Omental fat pad (tissue), 4 donors: ENCODE measurements around the gene TARS2. TPM values are rescaled to one million over a fixed set of nuclear protein-coding genes. Genes with fewer than 3 reads are reported as not detected.

Source experiments
- ATAC-seq: fragments of 150-250 bp; one replicate; pipeline ENCODE4 v1.9.1; 2016; ENCODE audit warnings: mild to moderate bottlenecking, moderate library complexity; ENCODE audit not compliant: low FRiP score
- DNase-seq: peaks from one replicate; pipeline ENCODE4 v3.0.0-alpha.2; 2019; ENCODE audit warnings: low spot score
- CTCF ChIP-seq, 3 donors: fragments of 450-650 bp; IDR thresholded peaks; one replicate each; pipeline ENCODE4 v1.5.1; 2016 to 2017; ENCODE audit warnings: antibody characterized with exemption in 3 of 3, mild to moderate bottlenecking in 3 of 3, moderate library complexity in 2 of 3
- total RNA-seq, 4 donors: library from RNA; depleted of rRNA; stranded (reverse); fragments of >200 nt; gene quantifications; one replicate each; pipeline ENCODE4 v1.1.0, GENCODE V29; 2016

TARS2 gene
- total RNA-seq, 4 donors from 2014 or later = 7.0 to 10.9 (median 10.0) TPM

GRCh38 chr1:150505431-150505830, 18.2 kb downstream of the TARS2 start:
- ATAC-seq = no peak
- no peak for TF ChIP-seq CTCF (IDR thresholded peaks at IDR 0.05)
- no peak for DNase-seq

GRCh38 chr1:150507912-150508864, 21.0 kb downstream of the TARS2 start, which contains the start of gene ECM1:
ECM1 (plus strand) TSS chr1:150508109; CDS start chr1:150508210, 101 bp downstream.
- DNase-seq (no peak), ATAC-seq (peak; percentile 50)
- TF ChIP-seq CTCF (IDR thresholded peaks at IDR 0.05) = no peak

GRCh38 chr1:150508982-150509381, 21.8 kb downstream of the TARS2 start:
- DNase-seq = no peak
- no peak for ATAC-seq
- no peak for TF ChIP-seq CTCF (IDR thresholded peaks at IDR 0.05)

- TF ChIP-seq CTCF (IDR thresholded peaks at IDR 0.05) = no peak
- ATAC-seq = no peak
- no peak for DNase-seq
Measured at GRCh38 chr1:150511551-150511950, 24.3 kb downstream of the TARS2 start.

GRCh38 chr1:150511985-150512660, 24.9 kb downstream of the TARS2 start:
- no peak for DNase-seq
- ATAC-seq = no peak
- TF ChIP-seq CTCF (IDR thresholded peaks at IDR 0.05) = no peak

- ATAC-seq (no peak), DNase-seq (no peak)
- no peak for TF ChIP-seq CTCF (IDR thresholded peaks at IDR 0.05)
Measured at GRCh38 chr1:150512846-150513245, 25.6 kb downstream of the TARS2 start.
